ENCODE measurements around the gene CENPN. TPM values are rescaled to one million over a fixed set of nuclear protein-coding genes. Genes with fewer than 3 reads are reported as not detected.

CENPN gene
- total RNA-seq, 1 experiment from 2014 or later: 76.7 TPM

DNA sequence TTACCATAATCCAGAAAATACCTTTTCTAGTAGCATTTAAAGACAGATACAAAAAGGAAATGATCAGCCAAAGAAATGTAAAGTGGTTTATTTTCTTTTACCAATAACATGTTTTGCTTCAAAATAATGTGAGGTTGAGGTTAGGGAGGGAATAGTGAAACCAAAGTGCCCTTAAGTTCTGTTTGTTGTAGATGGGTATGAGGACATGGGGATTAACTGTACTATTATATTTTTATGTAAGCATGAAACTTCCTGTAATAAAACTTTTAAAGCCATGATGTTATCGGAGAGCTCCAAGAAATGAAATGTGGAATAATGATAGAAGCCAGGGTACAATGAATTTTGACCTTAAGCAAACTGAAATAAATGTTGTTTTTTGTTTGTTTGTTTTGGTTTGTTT, 60.2 kb downstream of the CENPN start (continued):
- TF ChIP-seq, protein P1, sequence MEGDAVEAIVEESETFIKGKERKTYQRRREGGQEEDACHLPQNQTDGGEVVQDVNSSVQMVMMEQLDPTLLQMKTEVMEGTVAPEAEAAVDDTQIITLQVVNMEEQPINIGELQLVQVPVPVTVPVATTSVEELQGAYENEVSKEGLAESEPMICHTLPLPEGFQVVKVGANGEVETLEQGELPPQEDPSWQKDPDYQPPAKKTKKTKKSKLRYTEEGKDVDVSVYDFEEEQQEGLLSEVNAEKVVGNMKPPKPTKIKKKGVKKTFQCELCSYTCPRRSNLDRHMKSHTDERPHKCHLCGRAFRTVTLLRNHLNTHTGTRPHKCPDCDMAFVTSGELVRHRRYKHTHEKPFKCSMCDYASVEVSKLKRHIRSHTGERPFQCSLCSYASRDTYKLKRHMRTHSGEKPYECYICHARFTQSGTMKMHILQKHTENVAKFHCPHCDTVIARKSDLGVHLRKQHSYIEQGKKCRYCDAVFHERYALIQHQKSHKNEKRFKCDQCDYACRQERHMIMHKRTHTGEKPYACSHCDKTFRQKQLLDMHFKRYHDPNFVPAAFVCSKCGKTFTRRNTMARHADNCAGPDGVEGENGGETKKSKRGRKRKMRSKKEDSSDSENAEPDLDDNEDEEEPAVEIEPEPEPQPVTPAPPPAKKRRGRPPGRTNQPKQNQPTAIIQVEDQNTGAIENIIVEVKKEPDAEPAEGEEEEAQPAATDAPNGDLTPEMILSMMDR (IDR thresholded peaks at IDR 0.05 in 2 of 3, conservative IDR thresholded peaks at IDR 0.05 in 1 of 3; ENCODE audit: borderline replicate concordance in 1 of 3, insufficient read depth in 1 of 3, low read depth in 2 of 3, low read length in 2 of 3): no peak

DNA sequence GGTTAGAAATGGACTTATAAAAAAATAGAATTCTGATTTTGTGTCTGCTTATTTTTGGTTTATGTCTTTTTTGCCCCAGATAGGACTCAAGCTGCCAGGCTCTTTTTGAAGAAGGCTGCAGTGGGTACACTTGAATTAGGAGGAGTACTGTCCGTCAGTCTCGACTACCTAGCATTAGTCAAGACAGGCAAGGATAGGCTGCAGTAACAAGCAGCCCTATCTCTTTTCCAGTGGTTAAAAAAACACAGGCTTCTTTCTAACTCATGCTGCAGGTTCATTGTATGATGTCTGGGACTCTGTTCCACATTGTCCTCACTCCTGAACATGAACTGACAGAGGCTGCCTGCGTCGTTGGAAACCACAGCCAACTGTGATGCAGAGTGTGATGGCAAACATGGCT, 62.0 kb downstream of the CENPN start:
- Histone ChIP-seq H3K9me3 (ENCODE audit: control insufficient read depth in 1 of 2, insufficient read depth in 1 of 2, low read depth in 1 of 2, low read length in 2 of 2) (no peaks in the 10 kb centered on the region), H3K4me3 (replicated peaks in 1 of 2; ENCODE audit: low read depth in 1 of 2, low read length in 2 of 2) (no peak overlapping the region), H4K20me1 (ENCODE audit: insufficient read depth) (no peaks in the 10 kb centered on the region), H3K9me2 (ENCODE audit: insufficient read depth) (no peaks in the 10 kb centered on the region), H3K27me3 (ENCODE audit: insufficient read depth, low read length) (no peaks in the 10 kb centered on the region), H3K9ac (ENCODE audit: low read length) (no peak overlapping the region), H3K4me2 (ENCODE audit: low read length) (no peak overlapping the region), H3K27ac (ENCODE audit: low read depth, low read length) (no peak overlapping the region), H3K79me2 (ENCODE audit: insufficient read depth, low read length) (no peaks in the 10 kb centered on the region), H2AFZ (ENCODE audit: low read depth, low read length, poor library complexity, severe bottlenecking) (no peak overlapping the region), H3K36me3 (ENCODE audit: control insufficient read depth in 1 of 2, insufficient read depth in 2 of 2, low read length in 2 of 2) (no peaks in the 10 kb centered on the region), H3K4me1 (ENCODE audit: control insufficient read depth in 1 of 2, insufficient read depth in 2 of 2, low read length in 2 of 2) (peaks cover 0 to 9% of the 10 kb centered on the region in 2 experiments; a peak in 2 of 4 replicates)
- no peak for TF ChIP-seq POLR2AphosphoS5 (IDR thresholded peaks at IDR 0.05; ENCODE audit: low read depth, low read length)
- no peak for TF ChIP-seq RAD21 (IDR thresholded peaks at IDR 0.05; ENCODE audit: low read depth)
- TF ChIP-seq FOSL1 (IDR thresholded peaks at IDR 0.05; ENCODE audit: low read depth): no peak
- no peak for TF ChIP-seq ZNF274 (IDR thresholded peaks at IDR 0.05; ENCODE audit: low read depth, low read length)
- no peak for TF ChIP-seq CBX3 (IDR thresholded peaks at IDR 0.05; ENCODE audit: low read depth)
- no peak for TF ChIP-seq ELF1 (IDR thresholded peaks at IDR 0.05; ENCODE audit: borderline replicate concordance, low read depth)
- ChIA-PET POLR2A (no interaction called here), CTCF (no interaction called here), RAD21 (ENCODE audit: low non-redundant PET in 1 of 2, low total read pairs in 2 of 2, uncharacterized antibody in 2 of 2, unreplicated experiment in 2 of 2) (no interaction called here)
- DNase-seq (ENCODE audit: low read depth, low spot score): no peak
- ATAC-seq: no peak
- BruUV-seq (replicated peaks): no TSS peak
- intact Hi-C loops (cut with micrococcal nuclease): no loop called here
